CD1c-positive myeloid dendritic cell (primary cell): ENCODE data around the gene ZNF888.
"Not testable (repeated sequence)": the region's sequence is repeated elsewhere in the genome, so short reads cannot be mapped to it uniquely, and the experiment has no call there.

Experiments
- DNase-seq: peaks from one replicate; pipeline ENCODE4 v3.0.0-alpha.2; 2016; ENCODE audit errors: extremely low spot score

Gene ZNF888

DNA sequence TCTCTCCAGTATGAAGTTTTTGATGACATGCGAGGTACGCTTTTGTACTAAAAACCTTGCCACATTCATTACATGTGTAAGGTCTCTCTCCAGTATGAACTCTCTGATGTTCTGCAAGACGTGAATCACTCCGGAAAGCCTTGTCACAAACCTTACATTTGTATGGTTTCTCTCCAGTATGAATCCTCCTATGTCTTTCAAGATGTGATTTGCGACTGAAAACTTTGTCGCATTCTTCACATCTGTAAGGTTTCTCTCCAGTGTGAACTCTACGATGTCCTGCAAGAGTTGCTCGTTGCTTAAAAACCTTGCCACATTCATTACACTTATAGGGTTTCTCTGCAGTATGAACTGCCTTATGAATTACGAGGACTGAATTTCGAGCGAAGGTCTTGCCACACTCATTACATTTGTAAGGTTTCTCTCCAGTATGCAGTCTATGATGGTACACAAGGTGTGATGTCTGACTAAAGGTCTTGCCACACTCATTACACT lies 42.3 kb downstream of the ZNF888 start:
- no peak for DNase-seq

DNA sequence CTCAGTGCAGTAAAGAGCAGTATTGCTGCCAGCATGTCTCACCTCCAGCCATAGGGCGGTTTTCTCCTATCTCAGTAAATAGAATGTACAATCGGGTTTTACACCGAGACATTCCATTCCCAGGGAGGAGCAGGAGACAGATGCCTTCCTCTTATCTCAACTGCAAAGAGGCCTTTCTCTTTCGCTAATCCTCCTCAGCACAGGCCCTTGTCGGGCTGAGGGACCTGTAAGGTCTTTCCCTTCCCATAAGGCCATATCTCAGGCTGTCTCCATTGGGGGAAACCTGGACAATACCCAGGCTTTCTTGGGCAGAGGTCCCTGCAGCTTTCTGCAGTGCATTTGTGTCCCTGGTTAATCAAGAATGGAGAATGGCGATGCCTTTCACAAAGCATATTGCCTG lies 50.2 kb downstream of the ZNF888 start:
- not testable (repeated sequence) for DNase-seq

DNA sequence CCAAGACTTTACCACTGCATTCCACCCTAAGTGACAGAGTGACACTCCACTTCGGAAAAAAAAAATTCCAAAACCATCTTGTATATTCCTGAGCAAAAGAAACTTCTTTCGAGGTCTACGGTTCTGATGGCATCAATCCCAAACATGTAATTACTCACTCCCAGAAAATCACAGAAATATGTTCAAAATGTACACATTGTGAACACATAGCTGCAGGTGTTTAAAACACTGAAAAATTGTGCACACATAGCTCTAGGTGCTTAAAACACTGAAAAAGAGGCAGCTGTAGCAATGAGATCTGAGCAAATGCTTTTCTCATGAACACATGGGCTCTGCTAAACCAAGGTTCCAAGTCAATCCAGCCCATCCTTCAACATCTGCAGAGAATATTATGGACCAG lies 51.8 kb downstream of the ZNF888 start:
- DNase-seq, result no peak

DNA sequence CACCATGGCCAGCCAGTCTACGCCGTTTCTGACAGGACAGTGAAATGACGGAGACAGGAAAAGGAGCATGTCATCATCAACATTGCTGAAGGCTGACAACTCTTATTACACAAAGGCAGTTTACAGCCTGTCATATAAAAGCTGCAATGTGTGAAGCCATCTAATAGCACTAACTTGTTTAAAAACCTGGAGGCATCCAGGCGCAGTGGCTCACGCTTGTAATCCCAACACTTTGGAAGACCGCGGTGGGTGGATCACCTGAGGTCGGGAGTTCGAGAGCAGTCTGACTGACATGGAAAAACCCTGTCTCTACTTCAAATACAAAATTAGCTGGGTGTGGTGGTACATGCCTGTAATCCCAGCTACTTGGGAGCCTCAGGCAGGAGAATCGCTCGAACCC lies 55.2 kb downstream of the ZNF888 start:
- DNase-seq, result not testable (repeated sequence)

DNA sequence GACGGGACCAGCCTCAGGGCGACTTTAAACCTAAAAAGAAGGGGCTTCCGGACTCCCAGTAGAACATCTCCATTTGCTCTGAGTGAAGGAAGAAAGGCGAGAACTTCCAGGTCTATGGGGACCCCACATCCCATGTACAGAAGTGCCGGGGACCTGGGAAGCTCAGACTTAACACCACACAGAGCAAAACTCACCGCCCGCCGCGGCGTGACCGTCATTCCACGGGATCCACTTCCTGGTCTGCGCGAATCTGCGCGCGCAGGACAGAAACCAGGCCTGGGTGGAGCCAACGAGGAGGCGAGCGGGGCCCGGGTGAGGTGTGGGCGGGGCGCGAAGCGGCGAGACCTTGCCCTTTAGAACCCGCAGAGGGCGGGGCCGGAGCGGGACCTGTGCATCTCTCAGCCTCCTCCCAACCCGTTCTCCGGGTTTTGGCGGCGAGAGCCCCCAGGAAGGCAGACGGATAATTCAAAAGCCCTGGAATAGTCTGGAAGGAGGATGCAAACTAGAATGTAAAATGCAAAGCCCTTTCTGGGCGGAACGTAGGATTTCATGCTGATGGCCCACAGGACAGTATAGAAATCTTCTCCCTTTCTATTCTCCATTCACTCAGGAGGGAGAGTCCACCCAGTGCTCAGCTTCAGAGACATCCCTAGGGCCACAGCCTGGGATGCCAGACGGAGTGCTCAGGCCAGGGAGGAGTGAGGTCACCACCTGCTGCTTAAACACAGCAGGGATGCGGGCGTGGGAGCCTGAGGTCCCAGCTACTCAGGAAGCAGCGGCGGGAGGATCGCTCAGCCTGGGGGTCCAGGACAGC lies 65.6 kb downstream of the ZNF888 start, which contains the start of gene ZNF468:
Gene ZNF468, minus strand, starts transcription at position 242 of the 814 bp plus-strand sequence. CDS start 3,347 bp downstream, outside the sequence.
- peak; percentile 82 for DNase-seq

GRCh38 chr19:52856540-52857377 lies 66.5 kb downstream of the ZNF888 start:
- peak; percentile 2 for DNase-seq
